Stimulated activated CD4-positive, alpha-beta T cell treated with anti-CD3 and anti-CD28 coated beads, TNF-alpha, amount 100 ng/mL, for 1 hour (primary cell): ENCODE results near the gene SPARC.
"Not testable (repeated sequence)": the region's sequence is repeated elsewhere in the genome, so short reads cannot be mapped to it uniquely, and the experiment has no call there.

Source experiments
- DNase-seq, 3 donors: peaks; one replicate each; pipeline ENCODE4 v3.0.0-alpha.2; 2020; ENCODE audit warnings: low read depth in 3 of 3, low spot score in 1 of 3

SPARC gene, protein sequence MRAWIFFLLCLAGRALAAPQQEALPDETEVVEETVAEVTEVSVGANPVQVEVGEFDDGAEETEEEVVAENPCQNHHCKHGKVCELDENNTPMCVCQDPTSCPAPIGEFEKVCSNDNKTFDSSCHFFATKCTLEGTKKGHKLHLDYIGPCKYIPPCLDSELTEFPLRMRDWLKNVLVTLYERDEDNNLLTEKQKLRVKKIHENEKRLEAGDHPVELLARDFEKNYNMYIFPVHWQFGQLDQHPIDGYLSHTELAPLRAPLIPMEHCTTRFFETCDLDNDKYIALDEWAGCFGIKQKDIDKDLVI

DNA sequence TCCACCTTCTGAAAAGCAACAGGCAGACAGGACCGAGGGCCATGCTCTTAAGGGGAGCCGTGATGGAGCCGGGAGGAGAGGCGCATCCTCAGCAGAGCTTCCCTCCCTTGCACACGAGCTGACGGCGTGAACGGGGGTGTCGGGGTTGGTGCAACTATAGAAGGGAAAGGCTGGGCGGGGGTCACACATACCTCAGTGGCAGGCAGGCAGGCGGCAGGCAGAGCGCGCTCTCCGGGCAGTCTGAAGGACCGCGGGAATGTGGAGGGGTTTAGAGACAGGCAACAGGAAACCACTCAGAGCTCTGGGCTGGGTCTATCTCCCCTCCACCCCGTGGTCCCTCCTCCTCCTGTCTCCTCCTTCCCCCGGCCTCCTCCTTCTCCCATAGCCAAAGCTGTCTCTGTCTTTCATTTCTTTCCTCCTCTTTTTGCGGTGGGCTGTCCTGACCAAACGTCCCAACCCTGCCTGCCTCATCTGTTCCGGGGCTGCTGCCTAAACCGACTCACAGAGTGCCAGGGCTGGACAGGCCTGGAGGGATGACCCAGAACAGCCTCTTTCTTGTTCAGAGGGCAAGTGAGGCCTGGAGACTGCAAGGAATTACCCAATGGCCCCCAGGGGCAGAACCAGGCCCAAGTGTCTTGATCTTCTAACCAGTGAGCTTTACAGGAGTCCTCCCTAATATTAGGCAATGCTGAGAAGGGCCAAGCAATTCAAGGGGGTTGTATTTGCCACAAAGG, at the start of gene SPARC:
Gene SPARC (minus strand): TSS at position 242 of the 734 bp plus-strand sequence. CDS start 10,727 bp downstream, outside the sequence.
- no peak for DNase-seq

DNA sequence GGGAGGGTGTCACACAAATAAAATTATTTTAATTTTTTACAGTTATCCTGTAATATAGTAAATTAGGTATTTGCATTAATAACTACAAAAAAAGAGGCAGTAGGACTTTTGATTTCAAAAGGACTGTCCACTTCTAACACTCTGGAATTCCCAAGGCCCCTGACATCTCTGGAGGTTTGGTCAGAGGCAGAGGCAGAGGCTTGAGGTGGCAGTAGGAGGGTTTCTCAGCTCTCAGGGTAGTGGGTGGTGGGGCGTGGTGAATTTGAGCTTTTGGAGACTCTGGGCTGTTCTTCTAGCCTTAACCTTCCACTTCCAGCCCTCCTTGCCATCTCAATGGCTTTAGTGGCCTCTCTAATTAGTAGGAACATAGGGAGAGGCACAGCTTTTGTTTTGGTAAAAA, 48.9 kb upstream of the SPARC start:
- DNase-seq = no peak

- no peak for DNase-seq
Measured at GRCh38 chr5:151734064-151734408, 47.3 kb upstream of the SPARC start.

GRCh38 chr5:151733358-151734063, 46.8 kb upstream of the SPARC start:
- DNase-seq = no peak

GRCh38 chr5:151730381-151730780, 43.7 kb upstream of the SPARC start:
- DNase-seq = no peak

DNA sequence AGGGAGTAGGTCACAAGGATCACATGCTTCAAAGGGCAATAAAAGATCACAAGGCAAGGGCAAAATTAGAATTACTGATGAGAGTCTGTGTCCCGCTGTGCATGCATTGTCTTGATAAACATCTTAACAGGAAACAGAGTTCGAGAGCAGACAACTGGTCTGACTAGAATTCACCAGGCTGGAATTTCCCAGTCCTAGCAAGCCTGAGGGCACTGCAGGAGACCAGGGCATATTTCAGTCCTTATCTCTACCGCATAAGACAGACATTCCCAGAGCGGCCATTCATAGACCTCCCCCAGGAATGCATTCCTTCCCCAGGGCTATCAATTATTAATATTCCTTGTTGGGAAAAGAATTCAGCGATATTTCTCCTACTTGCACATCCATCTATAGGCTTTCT, 42.9 kb upstream of the SPARC start:
- not testable (repeated sequence) for DNase-seq

- no peak for DNase-seq
Measured at GRCh38 chr5:151724360-151724759, 37.6 kb upstream of the SPARC start.

DNA sequence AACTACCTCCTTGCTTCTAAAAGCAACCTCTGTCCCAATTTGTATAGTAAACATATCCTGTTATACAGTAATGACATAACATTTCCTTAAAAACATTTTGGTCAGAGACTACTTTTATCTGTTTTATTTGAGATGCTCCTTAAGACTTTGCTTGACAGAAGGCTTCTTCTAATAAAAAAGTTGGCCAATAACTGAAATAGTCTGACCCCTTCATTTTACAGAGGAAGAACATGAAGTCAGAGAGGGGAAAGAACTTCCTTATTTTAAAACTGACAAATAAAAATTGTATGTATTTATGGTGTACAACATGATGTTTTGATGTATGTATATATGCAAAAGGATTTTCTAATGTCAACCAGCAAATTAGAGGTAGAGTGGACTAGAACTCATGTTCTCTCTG, 35.8 kb upstream of the SPARC start:
- no peak for DNase-seq

DNA sequence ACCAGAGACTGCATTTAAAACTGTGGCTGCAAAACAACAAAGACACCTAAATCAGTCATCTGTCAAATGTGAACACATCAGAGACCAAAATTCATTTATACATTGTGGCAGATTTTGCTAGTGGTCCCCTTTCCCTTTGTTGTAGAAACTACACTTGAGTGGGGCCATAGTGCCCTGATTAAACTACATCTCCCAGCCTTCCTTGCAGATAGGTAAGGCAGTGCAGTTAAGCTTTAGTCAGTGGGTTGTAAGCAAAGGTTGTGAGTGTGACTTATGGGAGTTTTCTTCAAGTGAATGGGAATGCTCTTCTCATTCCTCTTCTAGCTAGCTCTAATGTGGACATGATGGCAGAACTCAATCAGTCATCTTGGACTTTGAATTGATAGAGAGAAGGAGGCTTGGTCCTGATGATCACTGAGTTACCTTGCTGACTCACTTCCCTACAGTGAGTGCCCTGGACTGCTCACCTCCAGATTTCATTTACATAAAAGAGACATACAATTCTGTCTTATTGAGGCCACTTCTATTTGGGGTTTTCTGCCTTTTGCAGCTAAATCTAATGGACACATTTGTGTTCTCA, 35.2 kb upstream of the SPARC start:
- no peak for DNase-seq

- DNase-seq = no peak
Measured at GRCh38 chr5:151721087-151721646, 34.5 kb upstream of the SPARC start.

DNA sequence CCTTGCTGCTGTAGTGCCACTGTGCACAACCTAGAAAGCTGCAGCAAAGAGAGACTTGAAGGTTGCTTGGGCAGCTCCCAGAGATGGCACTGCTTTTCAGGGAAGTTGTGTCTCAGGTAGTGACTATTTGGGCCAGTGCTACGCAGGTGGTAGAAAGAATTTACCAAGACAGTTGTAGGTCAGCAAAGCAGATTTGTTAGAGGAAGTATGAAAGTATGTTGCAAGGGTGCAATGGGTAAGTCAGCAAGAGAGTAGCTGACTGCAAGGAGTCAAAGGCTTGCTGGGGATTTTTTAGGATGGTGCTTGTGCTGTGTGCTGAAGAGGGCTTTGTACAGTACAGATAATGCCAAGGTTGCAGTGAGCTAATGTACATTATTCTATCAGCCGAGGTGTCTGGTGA, 33.5 kb upstream of the SPARC start:
- DNase-seq = no peak

GRCh38 chr5:151719228-151720000, 32.7 kb upstream of the SPARC start:
- no peak for DNase-seq

- DNase-seq = no peak
Measured at GRCh38 chr5:151718646-151719045, 31.9 kb upstream of the SPARC start.

- no peak for DNase-seq
Measured at GRCh38 chr5:151718153-151718552, 31.4 kb upstream of the SPARC start.

DNA sequence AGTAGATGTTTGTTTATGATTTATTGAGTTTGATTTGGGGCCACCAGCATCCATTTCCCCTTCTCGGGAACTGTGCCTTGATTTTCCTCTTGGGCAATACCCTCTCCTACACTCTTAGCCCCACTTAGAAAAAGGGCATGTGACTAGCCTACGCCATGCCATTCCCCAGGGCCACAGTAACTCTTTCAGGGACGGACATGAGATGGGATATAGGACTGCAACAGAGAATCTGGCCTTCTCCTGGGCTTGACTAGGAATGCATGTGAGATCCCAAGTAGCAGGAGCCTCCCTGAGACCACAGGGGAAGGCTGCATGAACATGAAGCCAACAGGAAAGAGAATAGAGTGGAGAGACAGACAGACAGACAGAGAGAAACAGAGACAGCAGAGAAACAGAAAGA, 30.7 kb upstream of the SPARC start:
- no peak for DNase-seq

DNA sequence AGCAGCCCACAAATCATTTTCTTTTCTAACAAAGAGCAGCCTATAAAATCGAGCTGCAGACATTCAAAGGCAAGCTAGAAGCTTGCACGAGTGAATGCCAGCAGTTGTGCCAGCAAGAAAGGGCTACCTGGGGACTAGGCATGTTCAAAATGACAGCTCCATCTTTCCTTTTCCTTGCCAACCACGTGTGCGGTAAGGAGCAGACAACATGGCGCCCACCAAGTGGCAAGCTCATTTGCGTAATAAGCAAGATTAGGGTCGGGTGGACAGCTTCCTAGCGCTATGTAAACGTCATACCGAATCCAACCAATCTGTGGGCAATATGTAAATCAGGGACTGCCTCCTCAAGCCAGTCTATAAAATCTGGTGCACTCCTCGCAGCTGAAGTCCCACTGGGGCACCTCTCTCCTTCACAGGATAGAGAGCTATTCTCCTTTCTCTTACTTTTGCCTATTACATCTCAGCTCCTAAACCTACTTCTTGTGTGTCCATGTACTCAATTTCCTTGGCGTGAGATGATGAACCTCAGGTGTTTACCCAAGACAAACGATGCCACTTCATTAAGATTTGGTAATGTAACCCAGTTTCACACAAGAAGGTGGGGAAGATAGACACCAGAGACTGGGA, 22.5 kb upstream of the SPARC start:
- no peak for DNase-seq

GRCh38 chr5:151708126-151708525, 21.4 kb upstream of the SPARC start:
- no peak for DNase-seq

DNA sequence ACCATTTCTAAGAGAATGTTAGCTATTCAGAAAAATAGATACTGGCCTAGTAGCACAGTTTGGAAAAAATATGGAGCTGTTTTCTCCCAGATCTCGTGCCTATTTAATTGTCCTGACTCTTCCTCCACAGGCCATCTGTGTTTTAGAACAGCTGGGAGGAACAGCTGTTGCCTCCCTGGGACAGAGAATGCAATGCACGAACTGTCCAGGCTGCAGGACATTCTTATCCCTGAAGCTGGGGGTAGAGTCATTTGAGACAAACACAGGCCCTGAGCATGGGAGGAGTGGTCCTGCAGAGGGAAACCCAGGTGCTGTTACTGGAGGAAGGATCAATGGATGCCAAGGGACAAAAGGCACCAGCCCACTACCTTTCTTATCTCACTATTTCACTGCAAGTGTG, 20.9 kb upstream of the SPARC start:
- DNase-seq = no peak

DNA sequence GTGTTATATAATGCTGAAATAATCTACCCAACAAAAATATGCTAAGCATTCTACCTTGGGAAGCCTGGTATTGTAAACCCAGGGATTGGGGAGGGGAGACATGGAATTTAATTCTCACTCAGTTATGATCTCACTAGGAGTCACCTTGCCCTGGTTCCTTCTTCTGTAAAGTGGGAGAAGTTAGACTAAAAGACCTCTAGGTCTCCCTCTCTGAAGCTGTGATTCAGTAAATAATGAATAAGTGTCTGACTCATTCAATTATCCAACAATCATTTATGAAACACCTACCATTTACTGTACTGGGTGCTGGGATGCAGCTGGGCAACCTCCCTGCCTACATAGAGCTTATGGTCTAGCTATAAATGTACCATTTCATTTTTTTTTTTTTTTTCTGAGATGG, 20.2 kb upstream of the SPARC start:
- DNase-seq = no peak

GRCh38 chr5:151703780-151704179, 17.1 kb upstream of the SPARC start:
- DNase-seq = no peak
